Nephron progenitor cell (in vitro differentiated cells): Measurements from ENCODE around the gene ZSCAN1.

Source experiments
- DNase-seq: peaks from one replicate; pipeline ENCODE4 v3.0.0; 2021
- H3K27ac Mint-ChIP-seq: 2 replicates; pipeline ENCODE4 v1.8.0; 2021; ENCODE audit warnings: mild to moderate bottlenecking, moderate library complexity, mixed read lengths
- H3K27me3 Mint-ChIP-seq: 2 replicates; pipeline ENCODE4 v1.8.0; 2021; ENCODE audit warnings: mild to moderate bottlenecking, low read depth, mixed read lengths; ENCODE audit not compliant: poor library complexity
- H3K36me3 Mint-ChIP-seq: 2 replicates; pipeline ENCODE4 v1.8.0; 2021; ENCODE audit warnings: low read depth, mixed read lengths
- H3K4me1 Mint-ChIP-seq: 2 replicates; pipeline ENCODE4 v1.8.0; 2021; ENCODE audit warnings: mixed read lengths
- H3K4me3 Mint-ChIP-seq: 2 replicates; pipeline ENCODE4 v1.8.0; 2021; ENCODE audit warnings: mild to moderate bottlenecking, moderate library complexity, mixed read lengths
- H3K9me3 Mint-ChIP-seq: 2 replicates; pipeline ENCODE4 v1.8.0; 2021; ENCODE audit warnings: mild to moderate bottlenecking, moderate library complexity, mixed read lengths
- TF ChIP-seq, protein P1 (sequence below): fragments of 200-600 bp; sonication (generic); IDR thresholded peaks from 2 replicates; pipeline ENCODE4 v1.5.0; 2021; ENCODE audit warnings: antibody characterized with exemption

The ZSCAN1 gene

DNA sequence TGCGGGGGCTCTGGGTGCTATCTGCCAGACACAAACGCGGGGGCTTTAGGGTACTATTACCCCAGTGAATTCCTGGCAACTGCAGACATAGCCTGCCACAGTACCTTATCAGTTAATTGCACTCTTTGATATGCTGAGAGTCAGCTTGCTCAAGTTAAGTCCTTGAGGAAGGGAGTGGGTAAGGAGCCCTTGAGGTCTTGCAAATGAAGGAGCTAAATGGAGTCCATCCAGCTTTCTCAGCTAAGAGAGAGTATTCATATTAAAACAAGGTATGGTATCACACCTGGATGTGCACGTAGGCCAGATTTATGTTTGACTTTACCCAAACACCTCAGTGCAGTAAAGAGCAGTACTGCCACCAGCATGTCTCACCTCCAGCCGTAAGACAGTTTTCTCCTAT lies 19.7 kb upstream of the ZSCAN1 start:
- TF ChIP-seq, protein P1, sequence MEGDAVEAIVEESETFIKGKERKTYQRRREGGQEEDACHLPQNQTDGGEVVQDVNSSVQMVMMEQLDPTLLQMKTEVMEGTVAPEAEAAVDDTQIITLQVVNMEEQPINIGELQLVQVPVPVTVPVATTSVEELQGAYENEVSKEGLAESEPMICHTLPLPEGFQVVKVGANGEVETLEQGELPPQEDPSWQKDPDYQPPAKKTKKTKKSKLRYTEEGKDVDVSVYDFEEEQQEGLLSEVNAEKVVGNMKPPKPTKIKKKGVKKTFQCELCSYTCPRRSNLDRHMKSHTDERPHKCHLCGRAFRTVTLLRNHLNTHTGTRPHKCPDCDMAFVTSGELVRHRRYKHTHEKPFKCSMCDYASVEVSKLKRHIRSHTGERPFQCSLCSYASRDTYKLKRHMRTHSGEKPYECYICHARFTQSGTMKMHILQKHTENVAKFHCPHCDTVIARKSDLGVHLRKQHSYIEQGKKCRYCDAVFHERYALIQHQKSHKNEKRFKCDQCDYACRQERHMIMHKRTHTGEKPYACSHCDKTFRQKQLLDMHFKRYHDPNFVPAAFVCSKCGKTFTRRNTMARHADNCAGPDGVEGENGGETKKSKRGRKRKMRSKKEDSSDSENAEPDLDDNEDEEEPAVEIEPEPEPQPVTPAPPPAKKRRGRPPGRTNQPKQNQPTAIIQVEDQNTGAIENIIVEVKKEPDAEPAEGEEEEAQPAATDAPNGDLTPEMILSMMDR, result no peak
- Mint-ChIP-seq H3K27me3 (peaks cover 3% of the 10 kb centered on the region), H3K4me3 (no peak overlapping the region), H3K36me3 (peaks cover 52% of the 10 kb centered on the region), H3K4me1 (no peaks in the 10 kb centered on the region), H3K27ac (no peak overlapping the region), H3K9me3 (peaks cover 90% of the 10 kb centered on the region)
- no peak for DNase-seq

DNA sequence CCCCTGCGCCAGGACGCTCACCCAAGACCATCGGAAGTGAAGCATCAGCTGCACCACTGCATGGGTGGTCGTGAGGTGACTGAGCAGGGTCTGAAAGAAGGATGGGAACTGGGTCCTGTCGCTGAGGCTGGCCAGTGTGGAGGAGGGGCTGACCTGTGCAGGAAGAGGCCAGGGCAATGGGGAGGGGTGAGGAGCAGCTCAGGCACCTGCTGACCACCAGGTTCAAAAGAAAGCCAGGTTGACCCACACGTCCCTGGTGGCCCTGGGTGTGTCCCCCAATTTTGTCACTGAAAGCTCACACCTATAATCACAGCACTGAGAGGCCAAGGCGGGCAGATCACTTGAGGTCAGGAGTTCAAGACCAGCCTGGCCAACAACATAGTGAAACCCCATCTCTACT lies 13.7 kb upstream of the ZSCAN1 start:
- H3K4me3 Mint-ChIP-seq, result no peak overlapping the region
- H3K36me3 Mint-ChIP-seq, result peaks cover 15% of the 10 kb centered on the region
- peaks cover 3% of the 10 kb centered on the region for H3K27me3 Mint-ChIP-seq
- TF ChIP-seq, protein P1, result no peak
- no peaks in the 10 kb centered on the region for H3K4me1 Mint-ChIP-seq
- DNase-seq, result no peak
- H3K27ac Mint-ChIP-seq, result no peak overlapping the region
- H3K9me3 Mint-ChIP-seq, result peaks cover 94% of the 10 kb centered on the region

DNA sequence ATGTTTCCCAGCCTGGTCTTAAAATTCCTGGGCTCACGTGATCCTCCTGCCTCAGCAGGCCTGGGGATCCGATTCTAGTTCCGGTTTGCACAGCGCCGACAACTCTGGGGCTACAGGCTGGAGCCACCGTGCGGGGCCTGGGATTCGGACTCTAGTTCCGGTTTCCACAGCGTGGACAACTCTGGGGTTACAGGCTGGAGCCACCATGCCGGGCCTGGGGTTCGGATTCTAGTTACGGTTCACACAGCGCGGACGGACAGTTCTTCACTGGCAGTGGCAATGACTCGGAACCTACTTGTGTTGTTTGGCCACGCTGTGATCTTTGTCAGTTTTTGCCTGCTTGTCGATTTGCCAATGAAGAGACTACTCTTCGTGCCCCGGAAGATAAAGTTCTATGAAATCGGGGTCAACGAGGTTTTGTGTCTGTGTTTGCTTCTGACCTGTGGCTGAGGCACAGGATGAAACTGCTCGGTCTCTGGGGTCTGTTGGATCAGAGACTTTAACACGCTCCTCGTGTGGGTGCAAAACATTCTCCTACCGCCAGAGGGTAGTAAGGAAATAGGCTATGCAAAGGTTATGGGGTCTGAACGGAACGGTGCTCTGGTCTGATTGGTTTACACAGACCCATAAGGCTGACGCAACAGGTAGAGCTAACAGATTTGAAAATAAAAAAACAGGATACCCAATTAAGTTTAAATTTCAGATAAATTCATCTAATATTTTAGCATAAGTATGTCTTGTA lies 12.1 kb upstream of the ZSCAN1 start:
- TF ChIP-seq, protein P1, result no peak
- H3K4me1 Mint-ChIP-seq, result no peaks in the 10 kb centered on the region
- peaks cover 3% of the 10 kb centered on the region for H3K27me3 Mint-ChIP-seq
- H3K27ac Mint-ChIP-seq, result no peak overlapping the region
- H3K36me3 Mint-ChIP-seq, result peaks cover 10% of the 10 kb centered on the region
- peaks cover 95% of the 10 kb centered on the region for H3K9me3 Mint-ChIP-seq
- DNase-seq, result no peak
- H3K4me3 Mint-ChIP-seq, result no peak overlapping the region

DNA sequence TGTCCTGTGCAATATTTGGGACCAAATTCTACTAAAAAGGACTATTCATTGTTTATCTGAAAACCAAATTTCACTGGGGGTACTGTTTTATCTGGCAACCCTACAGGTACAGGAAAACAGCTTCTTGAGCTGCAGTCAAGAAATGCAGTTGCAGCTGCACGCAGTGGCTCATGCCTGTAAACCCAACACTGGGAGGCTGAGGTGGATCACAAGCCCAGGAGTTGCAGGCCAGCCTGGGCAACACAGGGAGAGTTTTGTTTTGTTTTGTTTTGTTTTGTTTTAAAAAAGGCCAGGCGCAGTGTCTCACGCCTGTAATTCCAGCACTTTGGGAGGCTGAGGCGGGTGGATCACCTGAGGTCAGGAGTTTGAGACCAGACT lies 11.6 kb upstream of the ZSCAN1 start:
- Mint-ChIP-seq H3K27ac (no peak overlapping the region), H3K9me3 (peaks cover 95% of the 10 kb centered on the region), H3K36me3 (peaks cover 6% of the 10 kb centered on the region), H3K4me1 (no peaks in the 10 kb centered on the region), H3K4me3 (no peak overlapping the region), H3K27me3 (peaks cover under 1% of the 10 kb centered on the region)
- DNase-seq, result no peak
- TF ChIP-seq, protein P1, result no peak

DNA sequence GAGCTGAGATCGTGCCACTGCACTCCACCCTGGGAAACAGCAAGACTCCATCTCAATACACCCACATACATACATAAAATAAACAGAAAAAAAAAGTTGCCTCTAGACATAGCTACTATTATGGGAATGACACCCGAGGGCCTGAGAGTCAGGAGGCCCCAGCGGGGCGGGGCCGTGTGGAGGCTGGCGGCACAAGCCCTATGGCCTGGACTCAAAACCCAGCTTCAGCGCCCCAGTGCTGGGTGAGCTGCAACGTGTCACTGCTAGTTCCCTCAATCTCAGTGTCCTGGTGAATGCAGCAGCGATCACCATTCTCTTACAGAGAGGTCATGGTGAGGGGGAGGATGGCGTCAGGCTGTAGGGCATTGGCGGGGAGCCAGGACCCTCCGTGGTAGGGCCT lies 9.2 kb upstream of the ZSCAN1 start:
- Mint-ChIP-seq H3K9me3 (peaks cover 92% of the 10 kb centered on the region), H3K36me3 (peaks cover 6% of the 10 kb centered on the region), H3K27me3 (peaks cover 7% of the 10 kb centered on the region), H3K27ac (no peak overlapping the region), H3K4me3 (no peak overlapping the region), H3K4me1 (no peaks in the 10 kb centered on the region)
- TF ChIP-seq, protein P1, result no peak
- DNase-seq, result no peak

DNA sequence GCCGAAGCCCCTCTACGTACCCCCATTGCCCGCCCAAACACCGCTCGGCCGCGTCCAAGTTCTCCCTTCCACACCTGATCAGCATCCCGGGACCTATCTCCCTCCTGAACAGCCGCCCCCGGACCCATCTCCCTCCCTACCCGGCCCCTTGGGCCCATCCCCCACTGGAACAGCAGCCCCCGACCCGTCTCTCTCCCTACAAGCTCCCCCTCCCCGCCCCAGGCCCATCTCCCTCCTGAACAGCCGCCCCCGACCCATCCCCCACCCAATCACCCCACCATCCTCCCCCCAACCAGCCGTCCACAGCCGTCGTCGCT lies 610 bp downstream of the ZSCAN1 start:
- TF ChIP-seq, protein P1, result no peak
- Mint-ChIP-seq H3K9me3 (peaks cover 74% of the 10 kb centered on the region), H3K4me1 (peaks cover 16% of the 10 kb centered on the region), H3K36me3 (peaks cover 29% of the 10 kb centered on the region), H3K27ac (no peak overlapping the region), H3K27me3 (peaks cover 6% of the 10 kb centered on the region), H3K4me3 (peak overlapping the region; percentile 87)
- no peak for DNase-seq
